ENCODE measurements around the gene PRKCE.

- TF ChIP-seq POLR2AphosphoS5 (IDR thresholded peaks at IDR 0.05), result no peak
- TF ChIP-seq CTCF (IDR thresholded peaks at IDR 0.05), result no peak
- no peak for TF ChIP-seq POLR2A (IDR thresholded peaks at IDR 0.05)
These were observed 414.6 kb downstream of the PRKCE start for GRCh38 chr2:46066116-46066515.
